Astrocyte (in vitro differentiated cells and primary cell): ENCODE measurements around the gene SUGCT. TPM values are rescaled to one million over a fixed set of nuclear protein-coding genes. Genes with fewer than 3 reads are reported as not detected.

Experiments
- DNase-seq: peaks from one replicate; pipeline ENCODE4 v3.0.0-alpha.2; 2010; ENCODE audit warnings: low read depth
- FAIRE-seq: peaks from 2 replicates; lab custom pipeline; 2011; peaks lifted over from hg19 to GRCh38; lab: Jason Lieb, UNC
- H2AFZ ChIP-seq: 2 replicates; pipeline ENCODE4 v1.6.0; 2012; ENCODE audit warnings: low read depth, low read length, inconsistent platforms
- H3K27ac ChIP-seq: 2 replicates; pipeline ENCODE4 v1.5.1; 2011; ENCODE audit warnings: low read depth, low read length, inconsistent platforms
- H3K27me3 ChIP-seq: 2 replicates; pipeline ENCODE4 v1.6.0; 2011; ENCODE audit warnings: low read length, inconsistent platforms; ENCODE audit not compliant: insufficient read depth
- H3K36me3 ChIP-seq: 2 replicates; pipeline ENCODE4 v1.5.1; 2011; ENCODE audit warnings: low read length, inconsistent platforms; ENCODE audit not compliant: insufficient read depth
- H3K4me1 ChIP-seq: 2 replicates; pipeline ENCODE4 v1.5.1; 2011; ENCODE audit warnings: low read length, inconsistent platforms; ENCODE audit not compliant: insufficient read depth
- H3K4me2 ChIP-seq: 2 replicates; pipeline ENCODE4 v1.6.0; 2012; ENCODE audit warnings: low read length, inconsistent platforms
- H3K4me3 ChIP-seq: 2 replicates; pipeline ENCODE4 v1.5.1; 2011; ENCODE audit warnings: low read depth, mild to moderate bottlenecking, low read length, inconsistent platforms; ENCODE audit not compliant: insufficient read depth
- H3K79me2 ChIP-seq: 2 replicates; pipeline ENCODE4 v1.6.0; 2012; ENCODE audit warnings: mild to moderate bottlenecking, low read length, inconsistent platforms; ENCODE audit not compliant: insufficient read depth
- H3K9ac ChIP-seq: 2 replicates; pipeline ENCODE4 v1.6.0; 2012; ENCODE audit warnings: mild to moderate bottlenecking, low read length, inconsistent platforms
- H3K9me3 ChIP-seq: 2 replicates; pipeline ENCODE4 v1.5.1; 2012; ENCODE audit warnings: low read depth, mild to moderate bottlenecking, low read length, inconsistent platforms; ENCODE audit not compliant: insufficient read depth
- H4K20me1 ChIP-seq: 2 replicates; pipeline ENCODE4 v1.6.0; 2012; ENCODE audit warnings: low read length, inconsistent platforms; ENCODE audit not compliant: insufficient read depth
- H3K27ac Mint-ChIP-seq: one replicate; pipeline ENCODE4 v1.8.0; 2021; ENCODE audit warnings: mild to moderate bottlenecking, mixed read lengths; ENCODE audit not compliant: unreplicated experiment
- H3K27me3 Mint-ChIP-seq: one replicate; pipeline ENCODE4 v1.8.0; 2021; ENCODE audit warnings: low read depth, mixed read lengths; ENCODE audit not compliant: unreplicated experiment
- H3K36me3 Mint-ChIP-seq: one replicate; pipeline ENCODE4 v1.8.0; 2021; ENCODE audit warnings: low read depth, mixed read lengths; ENCODE audit not compliant: unreplicated experiment
- H3K4me1 Mint-ChIP-seq: one replicate; pipeline ENCODE4 v1.8.0; 2021; ENCODE audit warnings: low read depth, mixed read lengths; ENCODE audit not compliant: unreplicated experiment
- H3K4me3 Mint-ChIP-seq: one replicate; pipeline ENCODE4 v1.8.0; 2021; ENCODE audit warnings: mild to moderate bottlenecking, moderate library complexity, mixed read lengths; ENCODE audit not compliant: unreplicated experiment
- H3K9me3 Mint-ChIP-seq: one replicate; pipeline ENCODE4 v1.8.0; 2021; ENCODE audit warnings: mild to moderate bottlenecking, mixed read lengths; ENCODE audit not compliant: unreplicated experiment
- CTCF ChIP-seq: IDR thresholded peaks from 2 replicates; pipeline ENCODE4 v1.5.1; 2011; ENCODE audit warnings: low read depth, mild to moderate bottlenecking, inconsistent platforms, low read length, moderate library complexity; ENCODE audit not compliant: insufficient read depth
- EZH2 ChIP-seq: IDR thresholded peaks from 2 replicates; pipeline ENCODE4 v1.6.1; 2012; ENCODE audit warnings: mild to moderate bottlenecking, low read length, inconsistent platforms; ENCODE audit not compliant: insufficient read depth
- total RNA-seq: library from RNA; stranded (reverse); gene quantifications from 2 replicates; pipeline ENCODE4 v1.2.1, GENCODE V29; 2021

The SUGCT gene
- total RNA-seq, 1 donor from 2014 or later = 15.5 TPM

DNA sequence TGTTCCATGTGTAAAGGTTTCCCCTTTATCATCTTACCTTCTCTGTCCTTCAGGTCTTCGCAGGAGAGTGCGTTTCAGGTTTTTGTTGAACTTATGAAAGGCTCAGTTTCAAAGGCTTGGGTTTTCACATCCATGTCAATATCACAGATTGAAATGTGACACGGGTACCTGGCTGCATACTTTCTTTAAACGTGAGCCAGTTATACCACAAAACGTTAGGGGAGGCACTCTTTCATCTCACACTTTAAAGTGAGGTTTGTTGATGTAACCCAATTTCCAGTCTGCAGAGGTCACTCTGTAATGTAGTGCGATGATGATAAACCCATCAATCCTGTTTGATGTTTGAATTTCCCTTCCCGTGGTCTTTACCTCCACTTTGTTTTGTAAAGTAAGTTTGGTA is 506.9 kb downstream of the SUGCT start:
- H3K79me2 ChIP-seq = no peaks in the 10 kb centered on the region
- no peaks in the 10 kb centered on the region for H4K20me1 ChIP-seq
- FAIRE-seq (no peak), DNase-seq (no peak)
- no peak overlapping the region for H3K9ac ChIP-seq
- no peaks in the 10 kb centered on the region for H3K36me3 ChIP-seq
- no peaks in the 10 kb centered on the region for H3K36me3 Mint-ChIP-seq
- peaks cover 2% of the 10 kb centered on the region for H3K9me3 Mint-ChIP-seq
- no peaks in the 10 kb centered on the region for H3K4me1 ChIP-seq
- no peak overlapping the region for H3K27ac ChIP-seq
- H3K27ac Mint-ChIP-seq = no peak overlapping the region
- no peak overlapping the region for H3K4me2 ChIP-seq
- no peak overlapping the region for H3K4me3 Mint-ChIP-seq
- no peaks in the 10 kb centered on the region for H3K27me3 ChIP-seq
- no peak overlapping the region for H3K4me3 ChIP-seq
- no peak overlapping the region for H2AFZ ChIP-seq
- peaks cover 5% of the 10 kb centered on the region for H3K27me3 Mint-ChIP-seq
- no peak for TF ChIP-seq EZH2
- TF ChIP-seq CTCF = no peak
- H3K4me1 Mint-ChIP-seq = peaks cover 7% of the 10 kb centered on the region
- no peaks in the 10 kb centered on the region for H3K9me3 ChIP-seq

DNA sequence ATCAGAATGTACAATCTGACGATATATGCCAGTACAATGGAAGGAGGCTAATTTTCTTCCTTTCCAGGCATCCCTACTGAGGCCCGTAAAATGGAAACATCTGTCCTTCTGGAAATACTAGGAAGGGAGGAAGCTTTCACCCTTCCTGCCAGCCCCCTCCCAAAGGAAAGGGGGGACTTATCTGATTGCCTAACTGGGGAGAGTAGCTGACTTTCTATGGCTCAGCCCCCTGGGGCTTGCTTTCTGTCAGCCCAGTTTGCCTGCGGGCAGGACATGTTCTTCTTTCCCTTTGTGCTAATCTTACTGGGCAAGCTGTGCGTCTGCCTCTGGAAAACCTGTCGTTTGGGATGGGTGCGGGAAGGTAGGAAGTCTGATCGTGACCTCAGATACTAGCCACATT is 508.9 kb downstream of the SUGCT start:
- H3K9me3 Mint-ChIP-seq = peaks cover 2% of the 10 kb centered on the region
- H3K9me3 ChIP-seq = no peaks in the 10 kb centered on the region
- DNase-seq (no peak), FAIRE-seq (no peak)
- no peak overlapping the region for H3K27ac ChIP-seq
- no peaks in the 10 kb centered on the region for H3K36me3 Mint-ChIP-seq
- no peaks in the 10 kb centered on the region for H3K27me3 ChIP-seq
- H3K27ac Mint-ChIP-seq = no peak overlapping the region
- H2AFZ ChIP-seq = no peak overlapping the region
- no peak overlapping the region for H3K4me3 Mint-ChIP-seq
- H3K27me3 Mint-ChIP-seq = peaks cover 2% of the 10 kb centered on the region
- TF ChIP-seq EZH2 (no peak), CTCF (no peak)
- H3K79me2 ChIP-seq = no peaks in the 10 kb centered on the region
- H3K36me3 ChIP-seq = no peaks in the 10 kb centered on the region
- H3K4me1 ChIP-seq = no peaks in the 10 kb centered on the region
- H3K4me1 Mint-ChIP-seq = peaks cover 7% of the 10 kb centered on the region
- H3K9ac ChIP-seq = no peak overlapping the region
- no peak overlapping the region for H3K4me2 ChIP-seq
- H4K20me1 ChIP-seq = no peaks in the 10 kb centered on the region
- no peak overlapping the region for H3K4me3 ChIP-seq

GRCh38 chr7:40644454-40645188 is 509.8 kb downstream of the SUGCT start:
- H3K36me3 ChIP-seq = no peaks in the 10 kb centered on the region
- H3K27ac ChIP-seq = no peak overlapping the region
- DNase-seq = no peak
- H3K4me1 ChIP-seq = no peaks in the 10 kb centered on the region
- TF ChIP-seq EZH2 = no peak
- TF ChIP-seq CTCF = no peak
- no peak overlapping the region for H3K4me3 ChIP-seq
- H3K4me3 Mint-ChIP-seq = no peak overlapping the region
- no peaks in the 10 kb centered on the region for H3K9me3 ChIP-seq
- no peaks in the 10 kb centered on the region for H3K79me2 ChIP-seq
- no peak overlapping the region for H3K4me2 ChIP-seq
- H2AFZ ChIP-seq = no peak overlapping the region
- no peaks in the 10 kb centered on the region for H3K36me3 Mint-ChIP-seq
- H3K27me3 Mint-ChIP-seq = peaks cover 2% of the 10 kb centered on the region
- no peaks in the 10 kb centered on the region for H3K27me3 ChIP-seq
- peaks cover 7% of the 10 kb centered on the region for H3K4me1 Mint-ChIP-seq
- H3K9me3 Mint-ChIP-seq = peaks cover 2% of the 10 kb centered on the region
- no peak overlapping the region for H3K9ac ChIP-seq
- H3K27ac Mint-ChIP-seq = no peak overlapping the region
- H4K20me1 ChIP-seq = no peaks in the 10 kb centered on the region
- no peak for FAIRE-seq
